Measurements from ENCODE around the gene GANAB.
"Not testable (repeated sequence)": the region's sequence is repeated elsewhere in the genome, so short reads cannot be mapped to it uniquely, and the experiment has no call there.

Gene GANAB

DNA sequence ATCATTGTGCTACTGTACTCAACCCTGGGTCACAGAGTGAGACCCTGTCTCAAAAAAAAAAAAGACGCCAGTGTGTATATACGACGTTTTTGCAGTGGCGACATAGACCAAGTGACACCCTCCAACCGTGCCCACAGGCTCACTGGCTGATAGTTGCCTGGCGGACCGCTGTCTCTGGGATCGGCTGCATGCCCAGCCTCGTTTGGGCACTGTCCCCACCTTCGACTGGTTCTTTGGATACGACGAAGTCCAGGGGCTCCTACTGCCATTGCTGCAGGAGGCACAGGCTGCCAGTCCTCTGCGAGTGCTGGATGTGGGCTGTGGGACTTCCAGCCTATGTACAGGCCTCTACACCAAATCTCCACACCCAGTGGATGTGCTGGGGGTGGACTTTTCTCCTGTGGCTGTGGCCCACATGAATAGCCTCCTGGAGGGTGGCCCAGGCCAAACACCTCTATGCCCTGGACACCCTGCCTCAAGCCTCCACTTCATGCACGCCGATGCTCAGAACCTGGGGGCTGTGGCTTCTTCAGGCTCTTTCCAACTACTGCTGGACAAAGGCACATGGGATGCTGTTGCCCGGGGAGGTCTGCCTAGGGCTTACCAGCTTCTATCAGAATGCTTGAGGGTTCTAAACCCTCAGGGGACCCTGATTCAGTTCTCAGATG is 20.0 kb upstream of the GANAB start:
- H3K9me3 ChIP-seq (ENCODE audit: control insufficient read depth in 2 of 2, low read length in 2 of 2): no peaks in the 10 kb centered on the region
- no peaks in the 10 kb centered on the region for H3K27me3 ChIP-seq (ENCODE audit: control insufficient read depth in 1 of 2, insufficient read depth in 2 of 2, low read length in 2 of 2)
- peaks cover 41% of the 10 kb centered on the region for H3K4me1 ChIP-seq (ENCODE audit: control insufficient read depth, insufficient read depth, low read length)
- H3K27ac ChIP-seq (ENCODE audit: low read length): peak overlapping the region; percentile 88
- peak overlapping the region; percentile 79 to 97 for H3K4me3 ChIP-seq (ENCODE audit: low read length in 2 of 2)
- peaks cover 4 to 7% of the 10 kb centered on the region in 2 donors for H3K36me3 ChIP-seq (ENCODE audit: control insufficient read depth in 2 of 2, insufficient read depth in 2 of 2, low read length in 2 of 2)
- peak overlapping the region; percentile 86 to 93 for H3K9ac ChIP-seq (ENCODE audit: low read length in 2 of 2)

DNA sequence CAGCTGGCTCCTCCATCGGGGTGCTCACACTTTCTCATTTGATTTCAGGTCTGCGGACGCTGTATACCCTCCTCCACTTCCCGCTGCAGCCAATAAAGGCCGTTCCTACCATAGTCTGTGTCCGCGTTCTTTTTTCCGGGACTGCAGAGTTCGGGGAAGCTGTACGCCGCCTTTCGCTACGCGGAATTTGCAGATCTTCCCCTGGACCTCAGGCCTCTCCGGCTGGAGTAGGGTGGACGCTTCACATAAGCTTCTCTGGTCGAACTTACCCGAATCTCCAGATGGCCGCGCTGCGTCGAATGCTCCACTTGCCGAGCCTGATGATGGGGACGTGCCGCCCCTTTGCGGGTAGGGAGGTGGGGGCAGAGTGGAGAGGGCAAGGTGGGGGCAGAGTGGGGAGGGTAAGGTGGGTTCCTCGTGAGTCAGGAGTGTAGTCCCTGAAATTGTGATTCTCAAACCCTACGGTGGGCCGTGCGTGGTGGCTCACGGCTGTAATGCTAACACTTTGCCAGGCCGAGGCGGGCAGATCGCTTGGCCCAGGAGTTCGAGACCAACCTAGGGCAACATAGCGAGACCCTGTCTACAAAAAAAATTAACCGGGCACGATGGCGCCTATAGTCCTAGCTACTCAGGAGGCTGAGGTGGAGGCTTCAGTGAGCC is 19.3 kb upstream of the GANAB start:
- H3K9me3 ChIP-seq (ENCODE audit: control insufficient read depth in 2 of 2, low read length in 2 of 2): no peaks in the 10 kb centered on the region
- H3K4me1 ChIP-seq (ENCODE audit: control insufficient read depth, insufficient read depth, low read length): peaks cover 37% of the 10 kb centered on the region
- peak overlapping the region; percentile 79 to 97 for H3K4me3 ChIP-seq (ENCODE audit: low read length in 2 of 2)
- H3K36me3 ChIP-seq (ENCODE audit: control insufficient read depth in 2 of 2, insufficient read depth in 2 of 2, low read length in 2 of 2): peaks cover 4 to 7% of the 10 kb centered on the region in 2 donors
- peak overlapping the region; percentile 88 for H3K27ac ChIP-seq (ENCODE audit: low read length)
- peak overlapping the region; percentile 86 to 93 for H3K9ac ChIP-seq (ENCODE audit: low read length in 2 of 2)
- no peaks in the 10 kb centered on the region for H3K27me3 ChIP-seq (ENCODE audit: control insufficient read depth in 1 of 2, insufficient read depth in 2 of 2, low read length in 2 of 2)

DNA sequence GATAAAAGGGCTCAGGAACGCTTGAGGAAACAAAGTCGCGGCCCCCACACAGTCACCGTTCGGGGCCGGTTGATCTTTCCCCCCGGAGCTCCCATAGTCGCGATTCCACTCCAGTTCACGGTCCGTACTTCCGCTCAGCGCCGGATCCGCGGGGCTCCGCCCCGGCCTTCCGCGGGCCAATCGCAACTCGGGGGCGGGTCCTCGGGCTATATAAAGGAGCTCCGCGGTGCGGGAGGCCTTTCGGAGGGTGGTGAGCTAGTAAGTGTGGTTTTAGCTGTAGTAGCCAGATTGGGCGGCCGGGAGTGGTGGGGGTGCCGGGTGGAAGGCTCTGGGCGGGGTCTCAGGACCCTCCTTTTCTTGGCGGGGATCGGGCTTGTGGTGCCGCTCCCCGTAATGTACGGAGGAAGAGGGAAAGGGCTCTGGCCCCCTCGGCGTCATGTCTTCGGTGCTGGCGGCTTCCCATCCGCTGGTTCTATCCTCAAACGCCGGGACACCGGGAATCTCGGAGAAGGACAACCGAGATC is 18.7 kb upstream of the GANAB start, which contains the start of the genes C11orf98 and CSKMT:
TSS of gene C11orf98 (minus strand) at position 136 of the 524 bp plus-strand sequence. CDS start at position 95, 41 bp downstream.
TSS of gene CSKMT (plus strand) at position 238 of the 524 bp plus-strand sequence. CDS start 568 bp downstream, outside the sequence.
- Histone ChIP-seq H3K9ac (ENCODE audit: low read length in 2 of 2) (peak within 1 kb of the TSS; percentile 91 to 93), H3K36me3 (ENCODE audit: control insufficient read depth in 2 of 2, insufficient read depth in 2 of 2, low read length in 2 of 2) (peaks cover 4 to 7% of the 10 kb centered on the region in 2 donors), H3K4me3 (ENCODE audit: low read length in 2 of 2) (peak within 1 kb of the TSS; percentile 79 to 97), H3K27ac (ENCODE audit: low read length) (peak within 1 kb of the TSS; percentile 88), H3K27me3 (ENCODE audit: control insufficient read depth in 1 of 2, insufficient read depth in 2 of 2, low read length in 2 of 2) (no peaks in the 10 kb centered on the region), H3K9me3 (ENCODE audit: control insufficient read depth in 2 of 2, low read length in 2 of 2) (no peaks in the 10 kb centered on the region), H3K4me1 (ENCODE audit: control insufficient read depth, insufficient read depth, low read length) (peaks cover 33% of the 10 kb centered on the region)

DNA sequence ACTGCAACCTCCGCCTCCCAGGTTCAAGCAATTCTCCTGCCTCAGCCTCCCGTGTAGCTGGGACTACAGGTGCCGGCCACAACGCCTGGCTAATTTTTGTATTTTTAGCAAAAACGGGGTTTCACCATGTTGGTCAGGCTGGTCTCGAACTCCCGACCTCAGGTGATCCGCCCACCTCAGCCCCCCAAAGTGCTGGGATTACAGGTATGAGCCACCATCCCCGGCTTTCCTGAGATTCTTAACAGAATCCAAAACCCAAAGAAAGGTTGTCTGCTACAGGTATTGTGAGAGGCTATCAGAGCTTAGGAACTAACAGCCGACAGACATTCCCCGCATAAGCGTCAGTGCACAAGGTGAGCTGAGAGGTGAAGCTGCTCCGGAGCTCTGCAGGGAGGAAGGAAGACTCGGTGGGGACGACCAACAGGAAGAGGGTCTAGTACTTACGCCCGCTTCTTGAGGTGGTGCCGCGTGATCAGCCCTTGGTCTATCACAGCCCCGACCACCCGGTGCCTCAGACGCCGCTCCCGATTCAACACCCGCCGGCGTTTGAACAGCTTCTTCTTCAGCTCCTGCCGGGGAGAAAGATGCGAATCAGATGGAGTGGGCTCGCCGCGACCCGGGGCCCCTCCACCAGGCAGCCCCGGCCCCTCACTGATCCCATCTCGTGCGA is 18.1 kb upstream of the GANAB start:
- H3K27ac ChIP-seq (ENCODE audit: low read length): peak overlapping the region; percentile 88
- peaks cover 33% of the 10 kb centered on the region for H3K4me1 ChIP-seq (ENCODE audit: control insufficient read depth, insufficient read depth, low read length)
- H3K4me3 ChIP-seq (ENCODE audit: low read length in 2 of 2): peak overlapping the region; percentile 79 to 97
- H3K27me3 ChIP-seq (ENCODE audit: control insufficient read depth in 1 of 2, insufficient read depth in 2 of 2, low read length in 2 of 2): no peaks in the 10 kb centered on the region
- peak overlapping the region; percentile 91 to 93 for H3K9ac ChIP-seq (ENCODE audit: low read length in 2 of 2)
- peaks cover 4 to 7% of the 10 kb centered on the region in 2 donors for H3K36me3 ChIP-seq (ENCODE audit: control insufficient read depth in 2 of 2, insufficient read depth in 2 of 2, low read length in 2 of 2)
- no peaks in the 10 kb centered on the region for H3K9me3 ChIP-seq (ENCODE audit: control insufficient read depth in 2 of 2, low read length in 2 of 2)

DNA sequence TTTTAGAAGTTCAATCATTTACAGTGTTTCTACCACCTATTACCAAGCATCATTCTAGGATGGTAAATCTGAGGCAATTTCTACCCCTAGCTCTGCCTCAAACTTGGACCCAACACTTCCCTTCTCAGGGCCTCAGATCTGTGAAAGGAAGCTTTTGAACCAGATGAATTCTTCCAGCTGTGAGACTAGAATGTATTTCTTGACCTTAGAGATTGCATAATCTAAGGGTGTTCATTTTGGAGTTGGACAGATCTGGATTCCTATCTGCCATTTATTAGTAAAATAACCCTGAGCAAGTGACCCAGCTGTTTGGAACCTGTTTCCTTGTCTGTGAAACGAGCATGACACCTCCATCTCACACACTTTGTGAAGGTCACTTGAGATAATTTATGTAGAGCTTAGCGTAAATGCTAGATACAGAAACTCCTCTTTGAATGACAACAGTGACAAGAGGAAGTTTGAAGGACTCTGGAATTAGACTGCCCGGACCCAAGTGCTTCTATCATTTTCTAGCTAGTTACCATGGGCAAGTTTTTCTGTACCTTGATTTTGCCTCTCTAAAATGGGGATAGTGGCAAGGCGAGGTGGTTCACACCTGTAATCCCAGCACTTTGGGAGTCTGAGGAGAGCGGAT is 10.5 kb upstream of the GANAB start:
- Histone ChIP-seq H3K4me3 (ENCODE audit: low read length in 2 of 2) (no peak overlapping the region), H3K27ac (ENCODE audit: low read length) (no peak overlapping the region), H3K9ac (ENCODE audit: low read length in 2 of 2) (no peak overlapping the region), H3K27me3 (ENCODE audit: control insufficient read depth in 1 of 2, insufficient read depth in 2 of 2, low read length in 2 of 2) (no peaks in the 10 kb centered on the region), H3K9me3 (ENCODE audit: control insufficient read depth in 2 of 2, low read length in 2 of 2) (no peaks in the 10 kb centered on the region), H3K36me3 (ENCODE audit: control insufficient read depth in 2 of 2, insufficient read depth in 2 of 2, low read length in 2 of 2) (no peaks in the 10 kb centered on the region), H3K4me1 (ENCODE audit: control insufficient read depth, insufficient read depth, low read length) (peaks cover 10% of the 10 kb centered on the region)

DNA sequence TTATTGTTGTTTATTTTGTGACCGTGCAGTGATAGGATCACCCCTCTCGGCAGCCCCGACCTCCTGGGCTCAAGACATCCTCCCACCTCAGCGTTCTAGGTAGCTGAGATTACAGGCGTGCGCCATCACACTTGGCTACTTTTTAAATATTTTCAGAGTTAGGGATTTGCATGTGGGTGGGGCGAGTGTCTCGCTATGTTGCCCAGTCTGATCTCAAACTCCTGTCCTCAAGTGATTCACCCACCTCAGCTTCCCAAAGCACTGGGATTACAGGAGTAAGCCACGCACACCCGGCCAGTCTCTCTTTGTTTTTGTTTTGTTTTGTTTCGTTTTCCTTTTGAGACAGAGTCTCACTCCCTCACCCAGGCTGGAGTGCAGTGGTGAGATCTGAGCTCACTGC is 7.9 kb upstream of the GANAB start:
- Histone ChIP-seq H3K4me3 (ENCODE audit: low read length in 2 of 2) (no peak overlapping the region), H3K9me3 (ENCODE audit: control insufficient read depth in 2 of 2, low read length in 2 of 2) (no peaks in the 10 kb centered on the region), H3K27ac (ENCODE audit: low read length) (no peak overlapping the region), H3K36me3 (ENCODE audit: control insufficient read depth in 2 of 2, insufficient read depth in 2 of 2, low read length in 2 of 2) (peaks cover 3 to 5% of the 10 kb centered on the region in 2 donors), H3K4me1 (ENCODE audit: control insufficient read depth, insufficient read depth, low read length) (peaks cover 15% of the 10 kb centered on the region), H3K9ac (ENCODE audit: low read length in 2 of 2) (no peak overlapping the region), H3K27me3 (ENCODE audit: control insufficient read depth in 1 of 2, insufficient read depth in 2 of 2, low read length in 2 of 2) (no peaks in the 10 kb centered on the region)

DNA sequence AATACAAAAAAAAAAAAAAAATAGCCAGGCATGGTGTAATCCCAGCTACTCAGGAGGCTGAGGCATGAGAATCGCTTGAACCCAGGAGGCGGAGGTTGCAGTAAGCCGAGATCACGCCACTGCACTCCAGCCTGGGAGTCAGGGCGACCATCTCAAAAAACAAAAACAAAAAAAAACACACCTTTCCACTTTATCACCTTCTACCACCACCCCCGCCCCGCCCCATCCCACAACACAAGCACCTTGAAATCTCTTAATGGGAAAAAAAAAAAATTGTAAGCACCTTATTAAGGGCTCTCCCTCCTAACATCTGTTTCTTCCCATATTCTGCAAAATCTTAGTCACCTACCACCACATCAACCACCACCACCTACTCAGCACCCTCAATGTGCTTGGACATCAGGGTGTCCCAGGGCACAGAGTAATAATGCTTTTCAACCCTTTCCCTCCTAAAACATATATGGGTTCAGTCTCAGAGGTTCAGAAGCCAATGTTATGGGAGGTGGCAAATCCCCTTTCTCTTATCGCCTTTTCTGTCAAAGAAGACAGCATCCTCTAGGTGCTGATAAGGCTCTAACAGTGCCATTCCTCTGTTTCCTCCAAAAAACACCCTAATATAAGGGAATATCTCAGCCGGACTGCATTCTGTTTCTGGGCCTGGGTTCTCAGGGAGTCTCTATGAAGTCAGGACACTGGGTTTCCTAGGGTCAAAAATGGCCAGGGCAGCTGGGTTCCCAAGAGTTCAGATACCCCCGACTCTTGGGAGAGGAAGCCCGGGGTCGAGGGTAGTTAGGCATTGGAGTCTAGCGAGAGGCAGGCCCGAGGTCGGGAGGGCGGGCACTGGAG is 6.0 kb upstream of the GANAB start:
- H3K4me3 ChIP-seq (ENCODE audit: low read length in 2 of 2): peak overlapping the region; percentile 94 to 98
- peak overlapping the region; percentile 98 for H3K9ac ChIP-seq (ENCODE audit: low read length in 2 of 2)
- peaks cover 16% of the 10 kb centered on the region in 2 donors for H3K36me3 ChIP-seq (ENCODE audit: control insufficient read depth in 2 of 2, insufficient read depth in 2 of 2, low read length in 2 of 2)
- H3K4me1 ChIP-seq (ENCODE audit: control insufficient read depth, insufficient read depth, low read length): peaks cover 17% of the 10 kb centered on the region
- H3K27ac ChIP-seq (ENCODE audit: low read length): peak overlapping the region; percentile 85
- no peaks in the 10 kb centered on the region for H3K9me3 ChIP-seq (ENCODE audit: control insufficient read depth in 2 of 2, low read length in 2 of 2)
- H3K27me3 ChIP-seq (ENCODE audit: control insufficient read depth in 1 of 2, insufficient read depth in 2 of 2, low read length in 2 of 2): no peaks in the 10 kb centered on the region

DNA sequence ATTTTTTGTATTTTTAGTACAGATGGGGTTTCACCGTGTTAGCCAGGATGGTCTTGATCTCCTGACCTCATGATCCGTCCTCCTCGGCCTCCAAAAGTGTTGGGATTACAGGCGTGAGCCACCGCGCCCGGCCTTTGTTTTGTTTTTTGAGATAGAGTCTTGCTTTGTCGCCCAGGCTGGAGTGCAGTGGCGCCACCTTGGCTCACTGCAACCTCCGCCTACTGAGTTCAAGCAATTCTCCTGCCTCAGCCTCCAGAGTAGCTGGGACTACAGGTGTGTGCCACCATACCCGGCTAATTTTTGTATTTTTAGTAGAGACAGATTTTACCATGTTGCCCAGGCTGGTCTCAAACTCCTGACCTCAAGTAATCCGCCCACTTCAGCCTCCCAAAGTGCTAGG is 3.9 kb upstream of the GANAB start:
- H3K9me3 ChIP-seq (ENCODE audit: control insufficient read depth in 2 of 2, low read length in 2 of 2); H3K9ac ChIP-seq (ENCODE audit: low read length in 2 of 2); H3K4me3 ChIP-seq (ENCODE audit: low read length in 2 of 2); H3K27ac ChIP-seq (ENCODE audit: low read length); H3K27me3 ChIP-seq (ENCODE audit: control insufficient read depth in 1 of 2, insufficient read depth in 2 of 2, low read length in 2 of 2): not testable (repeated sequence)
- H3K36me3 ChIP-seq (ENCODE audit: control insufficient read depth in 2 of 2, insufficient read depth in 2 of 2, low read length in 2 of 2): peaks cover 16% of the 10 kb centered on the region in 2 donors
- peaks cover 32% of the 10 kb centered on the region for H3K4me1 ChIP-seq (ENCODE audit: control insufficient read depth, insufficient read depth, low read length)

DNA sequence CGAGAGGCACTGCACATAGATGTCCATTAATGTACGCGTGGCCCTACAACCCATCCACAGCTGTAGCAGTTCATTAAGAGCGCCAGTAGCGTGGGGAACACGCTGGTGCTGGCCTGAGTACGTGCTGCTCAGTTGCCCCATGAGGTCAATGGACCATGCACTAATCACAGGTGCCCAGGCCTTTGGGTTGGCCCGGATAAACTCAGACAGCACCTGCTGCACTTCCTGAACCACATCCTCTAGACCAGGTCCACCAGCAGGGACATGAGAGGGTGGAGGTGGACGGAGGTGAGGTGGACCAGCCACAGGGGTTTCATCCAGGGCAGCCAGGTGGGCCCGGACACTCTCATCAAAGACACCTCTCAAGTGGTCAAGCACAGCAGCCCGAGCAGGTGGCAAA is 3.1 kb upstream of the GANAB start:
- Histone ChIP-seq H3K27ac (ENCODE audit: low read length) (no peak overlapping the region), H3K4me1 (ENCODE audit: control insufficient read depth, insufficient read depth, low read length) (peaks cover 37% of the 10 kb centered on the region), H3K9ac (ENCODE audit: low read length in 2 of 2) (no peak overlapping the region), H3K36me3 (ENCODE audit: control insufficient read depth in 2 of 2, insufficient read depth in 2 of 2, low read length in 2 of 2) (peaks cover 16% of the 10 kb centered on the region in 2 donors), H3K27me3 (ENCODE audit: control insufficient read depth in 1 of 2, insufficient read depth in 2 of 2, low read length in 2 of 2) (no peaks in the 10 kb centered on the region), H3K9me3 (ENCODE audit: control insufficient read depth in 2 of 2, low read length in 2 of 2) (no peaks in the 10 kb centered on the region), H3K4me3 (ENCODE audit: low read length in 2 of 2) (no peak overlapping the region)

Data from stomach smooth muscle (tissue), 2 donors.